ENCODE data around the gene PEX14. TPM values are rescaled to one million over a fixed set of nuclear protein-coding genes. Genes with fewer than 3 reads are reported as not detected.

PEX14 gene
- total and polyA plus RNA-seq, 10 of the 15 experiments (the other 5 are each of a cell fraction or from before 2014, with no cell fraction given): 1.4 to 23.2 (median 12.0) TPM

GRCh38 chr1:10472220-10473144 lies 2.3 kb upstream of the PEX14 start, which contains the start of gene DFFA (continued):
- TF ChIP-seq MAX (IDR thresholded peaks at IDR 0.05; ENCODE audit: low read depth, low read length): peak; percentile 99
- TF ChIP-seq TARDBP (IDR thresholded peaks at IDR 0.05; ENCODE audit: borderline replicate concordance): peak; percentile 98
- TF ChIP-seq ZNF217 (IDR thresholded peaks at IDR 0.05): no peak
- TF ChIP-seq BCL3 (IDR thresholded peaks at IDR 0.05; ENCODE audit: borderline replicate concordance, insufficient read depth, low read depth, low read length, poor library complexity, severe bottlenecking): no peak
- peak; percentile 24; the same call in 1 of the 2 replicates for TF ChIP-seq PML (IDR thresholded peaks at IDR 0.05; ENCODE audit: low read length)
- TF ChIP-seq CEBPZ (IDR thresholded peaks at IDR 0.05; ENCODE audit: low read depth, low read length): no peak
- TF ChIP-seq PKNOX1 (IDR thresholded peaks at IDR 0.05): no peak
- peak; percentile 74; the same call in 1 of the 2 replicates for TF ChIP-seq ZNF687 (IDR thresholded peaks at IDR 0.05)
- no peak for TF ChIP-seq POLR2AphosphoS2 (IDR thresholded peaks at IDR 0.05; ENCODE audit: low read depth, low read length)
- TF ChIP-seq ZNF622 (IDR thresholded peaks at IDR 0.05): no peak
- no peak for TF ChIP-seq HSF1 (IDR thresholded peaks at IDR 0.05; ENCODE audit: low read depth, low read length)
- TF ChIP-seq GABPA (IDR thresholded peaks at IDR 0.05; ENCODE audit: low read depth): peak; percentile 80
- peak; percentile 80; the same call in 1 of the 2 replicates for TF ChIP-seq ESRRA (IDR thresholded peaks at IDR 0.05; ENCODE audit: low read length)
- TF ChIP-seq RBBP5 (conservative IDR thresholded peaks at IDR 0.05): no peak
- TF ChIP-seq FOS (IDR thresholded peaks at IDR 0.05; ENCODE audit: borderline replicate concordance, extremely low read depth, insufficient read length): no peak
- TF ChIP-seq SMAD5 (IDR thresholded peaks at IDR 0.05; ENCODE audit: low read depth): 0 out of 2 replicates have a peak, but pooled peaks have one; percentile 46
